GM13976 (cell line): ENCODE data around the gene PCGF6.
"Not testable (repeated sequence)": the region's sequence is repeated elsewhere in the genome, so short reads cannot be mapped to it uniquely, and the experiment has no call there.

Source experiments
- DNase-seq: peaks from one replicate; pipeline ENCODE4 v3.0.0; 2012; ENCODE audit warnings: low spot score
- CTCF ChIP-seq: IDR thresholded peaks from 2 replicates; pipeline ENCODE4 v1.5.1; 2012; ENCODE audit warnings: borderline replicate concordance, mild to moderate bottlenecking; ENCODE audit not compliant: insufficient read depth; ENCODE audit errors: extremely low read depth, missing control alignments, control extremely low read depth
- in situ Hi-C: fragments of 300-500 bp; cut with MboI; formaldehyde crosslinking; loops from one replicate; pipeline ENCODE4 v1.12.0; 2022; ENCODE audit warnings: low sequenced_read_pairs, mixed read lengths, inconsistent platforms; ENCODE audit not compliant: unreplicated experiment

Gene PCGF6

GRCh38 chr10:103259989-103260388 lies 91.0 kb downstream of the PCGF6 start:
- in situ Hi-C loops = no loop called here
- no peak for TF ChIP-seq CTCF

DNA sequence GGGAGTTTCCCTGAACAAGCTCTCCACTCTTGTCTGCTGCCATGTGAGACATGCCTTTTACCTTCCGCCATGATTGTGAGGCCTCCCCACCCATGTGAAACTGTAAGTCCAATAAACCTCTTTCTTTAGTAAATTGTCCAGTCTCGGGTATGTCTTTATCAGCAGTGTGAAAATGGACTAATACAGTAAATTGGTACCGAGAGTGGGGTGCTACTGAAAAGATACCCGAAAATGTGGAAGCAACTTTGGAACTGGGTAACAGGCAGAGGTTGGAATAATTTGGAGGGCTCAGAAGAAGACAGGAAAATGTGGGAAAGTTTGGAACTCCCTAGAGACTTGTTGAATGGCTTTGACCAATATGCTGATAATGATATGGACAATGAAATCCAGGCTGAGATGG lies 92.0 kb downstream of the PCGF6 start:
- in situ Hi-C loops = not testable (repeated sequence)

More at GRCh38 chr10:103259989-103260388, 91.0 kb downstream of the PCGF6 start:
- no peak for DNase-seq

DNA sequence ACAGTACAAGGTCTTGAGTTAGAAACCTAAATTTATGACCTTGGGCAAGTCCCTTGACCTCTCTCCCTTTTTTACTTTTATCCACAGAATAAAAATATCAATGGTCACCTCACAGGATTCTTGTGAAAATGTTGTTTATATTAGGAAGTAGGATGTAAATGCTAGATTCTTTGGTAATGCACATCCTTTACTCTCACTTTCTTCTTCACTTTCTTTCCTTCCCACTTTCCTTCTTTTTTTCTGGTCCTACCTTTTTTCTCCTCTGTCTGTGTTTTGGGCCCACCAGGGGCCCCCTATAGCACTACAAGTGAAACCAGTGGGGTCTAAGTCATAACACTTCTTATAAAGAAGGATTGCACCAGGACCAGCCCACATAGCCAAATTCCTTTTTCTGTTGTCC lies 93.1 kb downstream of the PCGF6 start:
- no peak for DNase-seq
- TF ChIP-seq CTCF = no peak
- in situ Hi-C loops = no loop called here

More for the DNA sequence above, 92.0 kb downstream of the PCGF6 start:
- DNase-seq = not testable (repeated sequence)

- in situ Hi-C loops = no loop called here
- no peak for TF ChIP-seq CTCF
- DNase-seq = no peak
Measured at GRCh38 chr10:103256613-103257012, 94.3 kb downstream of the PCGF6 start.

DNA sequence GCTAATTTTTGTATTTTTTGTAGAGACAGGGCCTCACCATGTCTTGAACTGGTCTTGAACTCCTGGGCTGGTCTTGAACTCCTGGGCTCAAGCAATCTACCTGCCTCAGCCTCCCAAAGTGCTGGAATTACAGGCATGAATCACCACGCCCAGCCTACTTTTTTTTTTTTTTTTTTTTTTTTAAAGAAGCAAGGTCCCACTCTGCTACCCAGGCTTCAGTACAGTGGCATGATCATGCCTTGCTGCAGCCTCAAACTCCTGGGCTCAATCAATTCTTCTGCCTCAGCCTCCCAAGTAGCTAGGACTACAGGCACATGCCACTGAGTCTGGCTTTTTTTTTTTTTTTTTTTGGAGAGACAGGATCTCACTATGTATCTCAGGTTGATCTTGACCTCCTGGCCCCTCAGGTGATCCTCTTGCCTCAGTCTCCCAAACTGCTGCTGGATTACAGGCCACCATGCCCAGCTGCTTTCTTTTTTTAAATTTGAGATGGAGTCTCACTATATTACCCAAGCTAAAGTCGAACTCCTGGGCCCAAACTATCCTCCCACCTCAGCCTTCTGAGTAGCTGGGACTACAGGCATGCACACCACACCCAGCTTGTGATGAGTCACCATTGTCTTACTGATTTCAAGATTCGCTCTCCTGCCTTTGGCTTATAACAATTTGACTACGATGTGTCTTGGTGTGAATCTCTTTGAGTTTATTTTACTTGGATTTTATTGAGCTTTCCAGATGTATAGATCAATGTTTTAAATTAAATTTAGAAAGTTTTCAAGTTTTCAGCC lies 96.2 kb downstream of the PCGF6 start:
- DNase-seq = no peak
- TF ChIP-seq CTCF = no peak

DNA sequence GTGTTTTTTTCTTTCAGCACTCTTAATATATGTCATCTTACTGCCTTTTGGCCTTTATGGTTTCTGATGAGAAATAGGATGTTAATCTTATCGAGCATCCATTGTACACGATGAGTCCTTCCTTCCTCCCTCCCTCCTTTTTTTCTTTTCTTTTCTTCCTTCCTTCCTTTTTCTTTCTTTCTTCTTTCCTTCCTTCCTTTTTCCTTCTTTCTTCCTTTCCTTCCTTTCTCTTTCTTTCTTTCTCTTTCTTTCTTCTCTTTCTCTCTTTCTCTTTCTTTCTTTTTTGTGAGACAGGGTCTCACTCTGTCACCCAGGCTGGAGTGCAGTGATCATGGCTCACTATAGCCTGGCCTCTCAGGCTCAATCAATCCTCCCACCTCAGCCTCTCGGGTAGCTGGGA lies 96.8 kb downstream of the PCGF6 start:
- no peak for TF ChIP-seq CTCF
- no peak for DNase-seq
- in situ Hi-C loops = no loop called here

More for the DNA sequence above, 96.2 kb downstream of the PCGF6 start:
- in situ Hi-C loops = no loop called here
